Epithelial cell of esophagus (primary cell): Measurements from ENCODE around the gene UBR2.

ENCODE experiments used
- DNase-seq: peaks from one replicate; pipeline ENCODE4 v3.0.0; 2010; ENCODE audit warnings: low read depth
- H3K4me3 ChIP-seq: 2 replicates; pipeline ENCODE4 v1.5.1; 2011; ENCODE audit warnings: mild to moderate bottlenecking, low read length, control low read depth
- TF ChIP-seq, protein P1 (sequence below): IDR thresholded peaks from 2 replicates; pipeline ENCODE4 v1.5.1; 2011; ENCODE audit warnings: low read depth, mild to moderate bottlenecking, low read length, control low read depth, inconsistent platforms; ENCODE audit not compliant: insufficient read depth; ENCODE audit errors: missing control alignments

Gene UBR2

DNA sequence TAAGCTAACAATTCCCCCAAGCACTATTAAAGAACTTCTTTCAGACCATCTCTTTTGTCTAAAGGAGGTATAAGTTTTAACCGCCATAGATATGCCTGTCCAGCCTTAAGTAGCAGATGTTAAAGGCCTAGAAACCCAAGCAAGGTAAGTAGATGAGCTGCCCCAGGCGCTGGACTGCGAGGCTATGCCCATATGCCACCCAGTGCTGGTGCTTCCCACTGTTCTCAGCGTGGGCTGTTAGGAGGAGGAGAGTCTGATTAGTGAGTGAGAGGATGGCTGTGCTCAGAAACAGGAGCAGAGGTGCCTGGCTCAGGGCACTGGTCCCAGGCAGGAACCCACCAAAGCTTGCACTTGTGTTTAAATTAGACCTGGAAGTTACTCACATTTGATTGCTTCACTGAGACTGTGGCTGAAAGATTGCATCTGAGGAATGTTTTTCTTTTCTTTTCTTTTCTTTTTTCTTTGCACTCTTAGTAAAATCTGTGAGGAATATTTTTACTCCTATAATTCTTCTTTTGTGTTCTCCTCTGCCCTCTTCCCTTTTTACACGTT is 126.4 kb downstream of the UBR2 start:
- no peak for DNase-seq
- TF ChIP-seq, protein P1, sequence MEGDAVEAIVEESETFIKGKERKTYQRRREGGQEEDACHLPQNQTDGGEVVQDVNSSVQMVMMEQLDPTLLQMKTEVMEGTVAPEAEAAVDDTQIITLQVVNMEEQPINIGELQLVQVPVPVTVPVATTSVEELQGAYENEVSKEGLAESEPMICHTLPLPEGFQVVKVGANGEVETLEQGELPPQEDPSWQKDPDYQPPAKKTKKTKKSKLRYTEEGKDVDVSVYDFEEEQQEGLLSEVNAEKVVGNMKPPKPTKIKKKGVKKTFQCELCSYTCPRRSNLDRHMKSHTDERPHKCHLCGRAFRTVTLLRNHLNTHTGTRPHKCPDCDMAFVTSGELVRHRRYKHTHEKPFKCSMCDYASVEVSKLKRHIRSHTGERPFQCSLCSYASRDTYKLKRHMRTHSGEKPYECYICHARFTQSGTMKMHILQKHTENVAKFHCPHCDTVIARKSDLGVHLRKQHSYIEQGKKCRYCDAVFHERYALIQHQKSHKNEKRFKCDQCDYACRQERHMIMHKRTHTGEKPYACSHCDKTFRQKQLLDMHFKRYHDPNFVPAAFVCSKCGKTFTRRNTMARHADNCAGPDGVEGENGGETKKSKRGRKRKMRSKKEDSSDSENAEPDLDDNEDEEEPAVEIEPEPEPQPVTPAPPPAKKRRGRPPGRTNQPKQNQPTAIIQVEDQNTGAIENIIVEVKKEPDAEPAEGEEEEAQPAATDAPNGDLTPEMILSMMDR = no peak
- no peak overlapping the region for H3K4me3 ChIP-seq

DNA sequence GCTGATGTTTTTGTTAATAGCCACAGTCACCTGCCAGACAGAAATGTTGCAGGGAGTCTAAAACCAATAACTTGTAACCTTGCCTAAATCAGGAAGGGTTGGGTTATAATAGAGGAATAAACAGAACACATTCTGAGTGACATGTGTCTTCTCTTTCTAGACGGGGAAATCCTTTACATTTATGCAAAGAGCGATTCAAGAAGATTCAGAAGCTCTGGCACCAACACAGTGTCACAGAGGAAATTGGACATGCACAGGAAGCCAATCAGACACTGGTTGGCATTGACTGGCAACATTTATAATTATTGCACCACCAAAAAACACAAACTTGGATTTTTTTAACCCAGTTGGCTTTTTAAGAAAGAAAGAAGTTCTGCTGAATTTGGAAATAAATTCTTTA is 127.0 kb downstream of the UBR2 start:
- H3K4me3 ChIP-seq = no peak overlapping the region
- DNase-seq = no peak
- TF ChIP-seq, protein P1 = no peak

DNA sequence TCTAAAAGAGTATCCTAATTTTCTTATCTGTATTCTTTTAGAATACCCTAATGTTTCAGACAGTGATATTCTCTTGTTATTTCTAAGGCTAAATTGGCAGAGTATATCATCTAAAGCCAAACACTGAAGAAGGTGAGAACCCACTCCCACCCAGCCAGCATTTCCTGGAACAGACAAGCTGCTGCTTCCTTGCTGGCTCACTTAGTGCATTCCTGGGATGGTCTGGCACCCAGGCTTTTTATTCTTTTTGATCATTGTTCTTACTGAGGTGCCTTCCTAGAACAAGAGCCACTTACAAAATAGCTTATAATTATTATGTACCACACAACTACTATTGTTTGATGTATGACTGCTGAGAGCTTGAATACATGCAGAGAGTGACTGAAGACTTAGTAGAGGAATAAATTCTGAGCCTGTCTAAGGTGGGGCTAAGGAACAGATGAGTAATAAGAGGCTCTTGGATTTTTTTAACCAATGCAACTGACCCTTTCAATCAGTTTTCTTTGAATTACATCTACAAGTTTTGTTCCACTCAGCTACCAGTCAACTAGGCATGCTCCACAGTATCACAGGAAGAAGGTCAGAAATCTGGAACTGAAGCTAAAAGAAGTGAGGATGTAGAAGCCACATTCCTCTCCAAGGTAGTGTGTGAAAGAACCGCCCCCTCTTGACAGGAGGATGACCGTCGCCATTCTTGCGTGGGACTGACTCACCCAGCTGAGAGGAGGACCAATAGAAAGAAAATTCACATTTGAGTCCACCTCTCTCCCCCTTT is 128.5 kb downstream of the UBR2 start:
- H3K4me3 ChIP-seq = no peak overlapping the region
- TF ChIP-seq, protein P1 = no peak
- peak; percentile 86 for DNase-seq

DNA sequence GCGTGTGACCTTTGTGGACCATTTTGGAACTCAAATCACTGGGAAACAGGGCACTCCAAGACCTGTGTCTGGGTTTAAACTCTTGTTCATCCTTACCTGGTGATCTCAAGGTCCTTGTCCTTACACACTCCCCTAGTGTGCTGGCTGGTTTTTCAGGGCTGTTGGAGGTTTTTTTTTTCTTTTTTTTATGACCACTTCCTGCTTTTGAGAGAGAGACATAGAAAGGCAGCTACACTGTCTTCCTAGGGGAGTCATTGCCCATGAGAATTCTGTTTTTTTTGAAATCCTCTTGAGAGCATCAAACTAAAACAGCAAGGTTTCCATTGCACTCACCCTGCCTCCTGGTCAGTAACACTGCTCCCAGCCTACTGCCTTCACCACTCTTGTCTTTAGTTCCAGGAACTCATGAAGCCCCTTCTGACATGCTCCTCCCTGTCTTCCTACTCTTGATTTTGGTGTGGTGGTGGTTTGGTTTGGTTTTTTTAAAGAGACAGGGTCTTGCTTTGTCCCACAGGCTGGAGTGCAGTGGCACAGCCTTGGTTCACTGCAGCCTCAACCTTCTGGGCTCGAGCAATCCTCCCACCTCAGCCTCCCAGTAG is 130.0 kb downstream of the UBR2 start:
- TF ChIP-seq, protein P1 = no peak
- DNase-seq = no peak

DNA sequence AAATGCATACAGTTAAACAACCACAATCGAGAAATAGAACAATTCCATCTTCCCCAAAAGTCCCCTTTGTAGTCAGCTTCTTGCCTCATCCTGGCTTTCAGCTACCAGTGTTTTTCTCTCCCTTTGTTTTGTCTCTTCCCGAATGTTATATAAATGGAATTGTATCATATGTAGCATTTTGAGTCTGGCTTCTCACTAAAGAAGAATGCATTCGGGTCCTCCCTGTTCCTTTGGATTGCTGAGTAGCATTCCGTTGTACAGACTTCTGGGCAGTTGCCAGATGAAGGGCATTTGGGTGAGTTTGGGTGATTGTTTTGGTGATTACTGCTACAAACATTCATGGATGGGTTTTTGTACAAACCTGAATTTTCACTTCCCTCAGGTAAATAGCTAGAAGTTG is 130.8 kb downstream of the UBR2 start:
- no peak overlapping the region for H3K4me3 ChIP-seq
- TF ChIP-seq, protein P1 = no peak
- peak; percentile 71 for DNase-seq

More for the DNA sequence above, 130.0 kb downstream of the UBR2 start:
- no peak overlapping the region for H3K4me3 ChIP-seq

DNA sequence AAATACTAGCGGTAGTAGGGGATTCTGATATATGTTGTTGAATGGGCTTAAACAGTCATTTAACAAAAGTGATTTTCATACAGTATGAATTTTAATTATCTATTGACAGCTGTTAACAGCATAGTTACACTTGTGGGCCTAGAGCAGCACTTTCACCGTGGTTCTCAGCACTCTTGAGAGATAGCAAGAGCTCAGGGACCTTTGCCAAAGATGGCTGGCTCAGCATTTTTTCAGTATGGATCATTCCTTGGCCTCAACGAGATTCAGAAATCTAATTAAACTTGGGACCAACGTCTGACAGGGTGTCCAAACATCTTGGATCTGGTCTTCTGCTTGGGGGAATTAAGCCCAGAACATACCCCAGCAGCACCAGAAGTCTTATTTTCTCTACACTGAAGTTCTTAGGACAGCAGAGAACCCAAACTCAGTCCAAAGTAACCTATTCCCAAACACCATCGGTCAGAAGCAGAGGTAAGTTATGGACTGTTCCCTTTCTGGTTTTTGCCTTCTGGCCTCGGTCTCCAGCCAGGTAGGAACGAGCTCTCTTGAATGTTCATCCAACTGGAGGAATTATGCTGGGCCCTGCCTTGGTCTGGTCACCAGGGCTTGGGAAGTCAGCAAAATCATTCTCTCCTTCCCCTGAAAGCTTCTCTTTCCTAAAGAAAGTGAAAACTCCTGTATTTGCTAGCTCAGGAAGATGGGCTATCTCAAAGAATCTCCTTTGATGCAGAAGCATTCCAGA is 132.9 kb downstream of the UBR2 start:
- no peak overlapping the region for H3K4me3 ChIP-seq
- TF ChIP-seq, protein P1 = no peak
- DNase-seq = no peak
